Fibroblast of villous mesenchyme (primary cell): ENCODE measurements around the gene RNFT2. TPM values are rescaled to one million over a fixed set of nuclear protein-coding genes. Genes with fewer than 3 reads are reported as not detected.

Source experiments
- DNase-seq: peaks from one replicate; pipeline ENCODE4 v3.0.0-alpha.2; 2010; ENCODE audit warnings: low read depth
- H3K4me3 ChIP-seq: 2 replicates; pipeline ENCODE4 v1.5.1; 2011; ENCODE audit warnings: low read depth, mild to moderate bottlenecking, low read length
- total RNA-seq: library from RNA; depleted of rRNA; stranded (reverse); fragments of >200 nt; gene quantifications from 2 replicates; pipeline ENCODE4 v1.2.3, GENCODE V29; 2012
- TF ChIP-seq, protein P1 (sequence below): IDR thresholded peaks from 2 replicates; pipeline ENCODE4 v1.5.1; 2012; ENCODE audit warnings: low read depth, mild to moderate bottlenecking, low read length; ENCODE audit not compliant: insufficient read depth

RNFT2 gene
- total RNA-seq, 1 donor: 7.3 TPM

DNA sequence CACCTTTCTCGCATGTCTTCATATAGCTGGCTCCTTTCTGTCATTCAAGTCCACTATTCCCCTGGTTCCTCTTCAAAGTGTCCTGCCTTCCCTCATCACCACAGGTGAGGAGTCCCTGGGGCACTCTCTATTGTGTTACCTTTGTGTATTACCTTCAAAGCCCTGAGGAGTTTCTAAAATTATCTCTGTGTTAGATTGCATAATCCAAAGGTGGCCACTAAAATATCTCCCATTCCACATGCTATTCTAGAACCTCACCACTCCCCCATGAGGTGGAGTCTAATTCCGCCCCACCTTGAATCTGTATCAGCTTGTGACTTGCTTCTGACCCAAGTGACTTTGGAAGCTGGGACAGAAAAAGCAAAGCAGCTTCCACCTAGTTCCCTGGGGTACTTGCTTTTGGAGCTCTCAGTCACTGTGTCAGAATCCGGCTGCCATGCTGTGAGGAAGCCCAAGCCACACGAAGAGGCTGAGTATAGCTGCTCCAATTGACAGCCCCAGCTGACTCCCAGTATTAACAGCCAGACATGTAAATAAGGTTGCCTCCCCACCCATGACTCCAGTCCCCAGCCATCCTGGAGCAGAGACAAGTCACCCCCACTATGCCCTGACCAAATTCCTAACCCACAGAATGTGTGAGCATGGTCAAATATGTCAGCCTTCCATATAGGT lies 136.3 kb downstream of the RNFT2 start:
- H3K4me3 ChIP-seq: no peak overlapping the region
- TF ChIP-seq, protein P1, sequence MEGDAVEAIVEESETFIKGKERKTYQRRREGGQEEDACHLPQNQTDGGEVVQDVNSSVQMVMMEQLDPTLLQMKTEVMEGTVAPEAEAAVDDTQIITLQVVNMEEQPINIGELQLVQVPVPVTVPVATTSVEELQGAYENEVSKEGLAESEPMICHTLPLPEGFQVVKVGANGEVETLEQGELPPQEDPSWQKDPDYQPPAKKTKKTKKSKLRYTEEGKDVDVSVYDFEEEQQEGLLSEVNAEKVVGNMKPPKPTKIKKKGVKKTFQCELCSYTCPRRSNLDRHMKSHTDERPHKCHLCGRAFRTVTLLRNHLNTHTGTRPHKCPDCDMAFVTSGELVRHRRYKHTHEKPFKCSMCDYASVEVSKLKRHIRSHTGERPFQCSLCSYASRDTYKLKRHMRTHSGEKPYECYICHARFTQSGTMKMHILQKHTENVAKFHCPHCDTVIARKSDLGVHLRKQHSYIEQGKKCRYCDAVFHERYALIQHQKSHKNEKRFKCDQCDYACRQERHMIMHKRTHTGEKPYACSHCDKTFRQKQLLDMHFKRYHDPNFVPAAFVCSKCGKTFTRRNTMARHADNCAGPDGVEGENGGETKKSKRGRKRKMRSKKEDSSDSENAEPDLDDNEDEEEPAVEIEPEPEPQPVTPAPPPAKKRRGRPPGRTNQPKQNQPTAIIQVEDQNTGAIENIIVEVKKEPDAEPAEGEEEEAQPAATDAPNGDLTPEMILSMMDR: no peak
- DNase-seq: no peak

DNA sequence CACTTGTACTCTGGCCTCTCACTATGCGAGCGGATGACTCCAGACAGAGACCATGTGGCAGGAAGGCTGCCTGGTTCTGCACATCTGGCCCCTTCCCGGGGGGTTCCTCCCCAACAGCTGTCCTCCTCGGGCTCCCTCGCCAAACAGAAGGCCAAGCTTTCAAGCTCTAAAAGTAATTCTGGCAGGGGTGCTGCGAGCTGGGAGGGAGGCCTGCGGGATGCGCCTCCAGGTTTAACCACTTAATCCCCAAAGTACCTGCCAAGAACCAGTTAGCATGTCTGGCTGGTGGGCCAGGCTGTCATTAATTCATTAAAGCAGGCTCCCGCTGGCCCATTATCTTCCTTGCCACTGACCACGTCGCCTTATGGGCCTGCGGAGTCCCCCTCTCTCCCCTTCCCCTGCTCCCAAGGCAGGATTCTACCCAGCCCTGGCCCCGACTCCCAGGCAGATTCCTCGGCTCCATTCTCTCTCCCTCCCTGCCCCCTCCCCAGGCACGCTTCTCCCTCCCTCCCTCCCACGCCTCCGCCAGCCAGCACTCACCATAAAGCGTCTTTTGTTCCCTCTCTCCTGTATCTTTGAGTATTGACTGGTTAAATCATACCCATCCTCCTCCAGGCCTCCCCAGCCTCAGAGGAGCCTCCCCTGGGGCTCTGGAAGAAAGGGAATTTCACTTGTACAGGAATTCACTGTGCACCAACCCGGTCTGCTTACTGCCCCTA lies 138.2 kb downstream of the RNFT2 start:
- TF ChIP-seq, protein P1: no peak
- no peak for DNase-seq
- no peak overlapping the region for H3K4me3 ChIP-seq

DNA sequence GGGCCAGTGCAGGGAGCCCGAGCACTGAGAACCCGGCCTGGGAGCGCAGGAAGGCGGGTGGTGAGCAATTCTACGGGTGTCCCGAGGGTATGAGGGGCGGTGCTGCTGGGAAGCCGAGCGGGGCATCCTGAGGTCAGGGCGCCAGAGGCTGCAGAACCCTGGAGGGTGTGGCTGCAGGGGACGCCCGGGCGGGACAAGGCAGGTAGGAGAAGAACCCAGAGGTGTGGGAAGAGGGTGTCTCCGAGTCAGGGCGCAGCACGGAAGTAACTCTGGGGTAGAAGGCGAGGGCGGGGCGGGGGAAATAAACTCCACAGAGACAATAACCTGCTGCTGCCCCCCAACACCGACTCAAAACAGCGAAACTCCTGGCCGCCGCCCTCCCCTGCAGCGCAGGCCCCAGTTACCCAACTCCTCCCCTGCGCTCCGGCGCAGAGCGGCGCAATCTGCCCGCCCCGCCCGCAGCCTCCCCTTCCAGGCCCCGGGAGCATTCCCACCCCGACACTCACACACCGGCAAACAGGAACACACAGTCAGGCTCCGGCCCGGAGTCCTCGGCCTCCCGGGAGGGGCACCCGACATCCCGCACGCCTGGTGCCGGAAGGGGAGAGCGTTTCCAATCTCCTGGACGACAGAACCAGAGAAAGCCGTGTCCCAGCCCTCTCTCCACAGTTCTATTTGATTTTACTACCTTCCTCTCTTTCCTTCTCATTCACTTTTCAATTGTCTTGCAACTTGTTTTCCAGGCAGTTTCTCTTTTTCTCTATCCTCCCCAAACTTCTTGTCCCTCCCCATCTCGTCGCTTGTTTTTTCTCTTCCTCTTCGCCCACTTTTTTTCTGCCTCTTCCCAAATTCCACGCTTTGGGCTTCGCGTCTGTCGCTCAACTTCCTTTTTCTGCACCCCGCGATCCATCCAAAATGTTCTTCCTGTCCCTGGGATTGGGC lies 140.7 kb downstream of the RNFT2 start:
- H3K4me3 ChIP-seq: no peak overlapping the region
- peak; percentile 13 for DNase-seq

DNA sequence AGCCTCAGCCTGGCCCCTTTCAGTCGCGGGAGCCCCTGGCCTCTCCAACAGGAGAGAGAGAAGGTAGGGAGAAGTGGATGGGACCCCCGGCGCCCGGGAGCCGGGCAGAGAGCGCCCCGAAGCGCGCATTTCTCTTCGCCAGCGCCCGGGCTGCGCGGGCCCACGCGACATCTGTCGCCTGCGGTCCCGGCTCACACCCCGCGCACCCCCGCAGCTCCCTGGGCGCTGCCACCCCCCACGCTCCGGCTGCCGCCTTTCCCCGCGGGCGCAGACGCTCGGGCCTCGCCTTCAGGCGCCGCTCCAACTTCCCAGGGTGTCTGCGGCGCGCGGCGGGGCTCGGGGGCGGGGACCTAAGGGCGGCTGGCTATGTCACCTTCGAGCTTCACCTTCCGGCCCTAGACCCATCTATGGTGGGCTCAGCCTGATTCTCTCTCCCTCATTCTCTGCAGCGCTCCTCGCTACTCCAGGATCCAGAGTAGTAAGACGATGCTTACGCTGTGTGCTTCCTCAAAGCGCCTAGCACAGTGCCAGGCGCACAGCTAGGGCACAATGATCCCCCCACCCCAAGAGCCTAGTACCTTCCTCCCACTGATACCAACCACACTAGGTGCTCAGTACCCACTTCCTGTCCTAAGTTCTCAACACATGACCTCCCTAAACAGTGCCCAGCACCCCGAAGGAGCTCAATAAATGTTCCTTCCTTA lies 141.5 kb downstream of the RNFT2 start:
- TF ChIP-seq, protein P1: no peak
- H3K4me3 ChIP-seq: no peak overlapping the region
- DNase-seq: no peak

More for the DNA sequence above, 140.7 kb downstream of the RNFT2 start:
- TF ChIP-seq, protein P1: no peak

DNA sequence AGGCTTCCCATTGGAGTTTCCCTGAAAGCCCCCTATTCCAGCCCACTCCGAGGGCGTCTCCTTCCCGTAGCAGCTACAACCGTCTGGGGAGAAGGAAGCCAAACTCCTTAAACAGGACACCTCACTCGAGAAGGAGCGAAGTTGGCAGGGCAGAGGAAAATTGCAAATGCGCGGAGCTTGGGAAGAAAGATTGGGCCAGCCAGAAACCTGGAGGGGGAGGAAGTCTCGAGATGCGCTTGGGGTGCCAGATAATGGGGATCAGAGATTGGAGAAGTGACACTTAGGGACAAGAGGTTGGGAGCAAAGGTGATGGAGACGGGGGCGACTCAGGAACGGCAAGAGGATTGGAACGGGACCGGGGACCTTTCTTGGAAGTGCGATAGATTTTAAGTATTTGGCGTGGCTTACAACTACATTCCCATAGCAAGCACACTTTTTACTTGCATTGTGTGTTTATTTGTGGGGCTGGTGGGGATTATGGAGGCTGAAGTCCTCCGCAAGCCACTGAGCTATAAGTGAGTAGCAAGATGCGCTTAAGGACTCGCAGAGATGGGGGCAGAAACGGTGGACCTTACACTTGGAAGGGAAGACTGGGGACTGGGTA lies 142.2 kb downstream of the RNFT2 start:
- H3K4me3 ChIP-seq: no peak overlapping the region
- TF ChIP-seq, protein P1: no peak
- peak; percentile 24 for DNase-seq
